ENCODE data around the gene SAP130.

DNA sequence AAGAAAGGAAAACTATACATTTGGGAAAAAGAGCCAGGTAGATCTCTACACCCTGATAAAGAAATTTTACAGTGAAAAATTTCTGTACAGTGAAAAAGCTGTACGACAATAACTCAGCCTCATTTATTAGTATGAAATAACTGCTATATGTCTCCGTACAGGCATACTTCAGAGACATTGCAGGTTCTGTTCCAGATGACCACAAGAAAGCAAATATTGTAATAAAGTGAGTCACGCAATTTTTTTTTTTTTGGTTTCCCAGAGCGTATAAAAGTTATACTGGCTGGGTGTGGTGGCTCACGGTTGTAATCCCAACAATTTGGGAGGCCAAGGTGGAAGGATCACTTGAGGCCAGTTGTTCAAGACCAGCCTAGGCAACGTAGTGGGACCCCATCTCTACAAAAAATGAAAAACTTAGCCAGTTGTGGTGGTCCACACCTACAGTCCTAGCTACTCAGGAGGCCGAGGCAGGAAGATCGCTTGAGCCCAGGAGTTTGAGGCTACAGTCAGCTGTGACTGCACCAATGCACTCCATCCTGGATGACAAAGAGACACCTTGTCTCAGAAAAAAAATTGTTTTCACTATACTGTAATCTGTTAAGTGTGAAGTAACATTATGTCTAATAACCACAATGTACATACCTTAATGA lies 113.9 kb downstream of the SAP130 start:
- TF ChIP-seq POLR2A (IDR thresholded peaks at IDR 0.05): no peak
- TF ChIP-seq EP300 (IDR thresholded peaks at IDR 0.05): no peak
- TF ChIP-seq, protein P1, sequence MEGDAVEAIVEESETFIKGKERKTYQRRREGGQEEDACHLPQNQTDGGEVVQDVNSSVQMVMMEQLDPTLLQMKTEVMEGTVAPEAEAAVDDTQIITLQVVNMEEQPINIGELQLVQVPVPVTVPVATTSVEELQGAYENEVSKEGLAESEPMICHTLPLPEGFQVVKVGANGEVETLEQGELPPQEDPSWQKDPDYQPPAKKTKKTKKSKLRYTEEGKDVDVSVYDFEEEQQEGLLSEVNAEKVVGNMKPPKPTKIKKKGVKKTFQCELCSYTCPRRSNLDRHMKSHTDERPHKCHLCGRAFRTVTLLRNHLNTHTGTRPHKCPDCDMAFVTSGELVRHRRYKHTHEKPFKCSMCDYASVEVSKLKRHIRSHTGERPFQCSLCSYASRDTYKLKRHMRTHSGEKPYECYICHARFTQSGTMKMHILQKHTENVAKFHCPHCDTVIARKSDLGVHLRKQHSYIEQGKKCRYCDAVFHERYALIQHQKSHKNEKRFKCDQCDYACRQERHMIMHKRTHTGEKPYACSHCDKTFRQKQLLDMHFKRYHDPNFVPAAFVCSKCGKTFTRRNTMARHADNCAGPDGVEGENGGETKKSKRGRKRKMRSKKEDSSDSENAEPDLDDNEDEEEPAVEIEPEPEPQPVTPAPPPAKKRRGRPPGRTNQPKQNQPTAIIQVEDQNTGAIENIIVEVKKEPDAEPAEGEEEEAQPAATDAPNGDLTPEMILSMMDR (IDR thresholded peaks at IDR 0.05): no peak
